Endothelial cell of umbilical vein (primary cell): ENCODE measurements around the gene PARD6G. TPM values are rescaled to one million over a fixed set of nuclear protein-coding genes. Genes with fewer than 3 reads are reported as not detected.

ENCODE experiments used
- BruUV-seq: library from RNA; stranded (reverse); fragments of 400-500 nt; replicated peaks from 2 replicates; lab custom pipeline; 2021; lab: Mats Ljungman, UMichigan
- CTCF ChIA-PET: fragments of 300-600, 350-600 bp; sonication (Branson Sonifier 250); formaldehyde crosslinking; loops from one replicate; lab custom pipeline; 2021; ENCODE audit warnings: antibody characterized with exemption, inconsistent platforms; lab: Charles Lee
- POLR2A ChIA-PET: fragments of 300-600, 350-600 bp; sonication (Branson Sonifier 250); formaldehyde crosslinking; loops from one replicate; lab custom pipeline; 2021; ENCODE audit warnings: antibody characterized with exemption, inconsistent platforms; lab: Charles Lee
- DNase-seq: peaks from one replicate; pipeline ENCODE4 v3.0.0-alpha.2; 2011; ENCODE audit warnings: low read depth, low spot score
- FAIRE-seq: peaks from 2 replicates; lab custom pipeline; 2011; peaks lifted over from hg19 to GRCh38; lab: Jason Lieb, UNC
- H2AFZ ChIP-seq: 2 replicates; pipeline ENCODE4 v1.6.0; 2012; ENCODE audit warnings: low read depth, low read length, control low read depth, inconsistent platforms
- H3K27ac ChIP-seq: 2 replicates; pipeline ENCODE4 v1.5.1; 2011; ENCODE audit warnings: low read depth, mild to moderate bottlenecking, control low read depth, low read length, moderate library complexity; ENCODE audit not compliant: insufficient read depth
- H3K27me3 ChIP-seq, 2 experiments: 2 replicates each; pipeline versions ENCODE4 v1.6.0 to v1.6.1; 2011; ENCODE audit warnings: low read length in 2 of 2, mixed read lengths in 1 of 2; ENCODE audit not compliant: control insufficient read depth in 2 of 2, insufficient read depth in 2 of 2
- H3K36me3 ChIP-seq, 2 experiments: 2 replicates in 1 of 2; 3 replicates in 1 of 2; pipeline ENCODE4 v1.5.1; 2011; ENCODE audit warnings: low read length in 2 of 2, mild to moderate bottlenecking in 1 of 2, moderate library complexity in 1 of 2; ENCODE audit not compliant: control insufficient read depth in 2 of 2, insufficient read depth in 2 of 2; ENCODE audit errors: extremely low read depth in 1 of 2
- H3K4me1 ChIP-seq: 3 replicates; pipeline ENCODE4 v1.5.1; 2011; ENCODE audit warnings: mild to moderate bottlenecking, low read length; ENCODE audit not compliant: control insufficient read depth, insufficient read depth; ENCODE audit errors: extremely low read depth
- H3K4me2 ChIP-seq: 2 replicates; pipeline ENCODE4 v1.6.1; 2011; ENCODE audit warnings: low read length, control low read depth, mixed read lengths; ENCODE audit not compliant: insufficient read depth
- H3K4me3 ChIP-seq, 3 experiments: fragments of 200-600 bp in 1 of 3; sonication (generic), shearing (Covaris generic) in 1 of 3; replicated peaks in 1 of 3; 2 replicates each; pipeline ENCODE4 v1.5.1; 2011 to 2016; ENCODE audit warnings: control low read depth in 3 of 3, low read length in 3 of 3, mild to moderate bottlenecking in 2 of 3, inconsistent platforms in 1 of 3, low read depth in 1 of 3, moderate library complexity in 1 of 3; ENCODE audit not compliant: insufficient read depth in 1 of 3
- H3K79me2 ChIP-seq: 2 replicates; pipeline ENCODE4 v1.6.0; 2012; ENCODE audit warnings: low read length, inconsistent platforms; ENCODE audit not compliant: control insufficient read depth, insufficient read depth
- H3K9ac ChIP-seq: replicated peaks from 2 replicates; pipeline ENCODE3; 2011; ENCODE audit warnings: low read length, control low read depth; ENCODE audit not compliant: insufficient read depth; ENCODE audit errors: extremely low read depth
- H3K9me1 ChIP-seq: replicated peaks from 3 replicates; pipeline ENCODE4 v1.6.0; 2011; ENCODE audit warnings: mild to moderate bottlenecking, low read length; ENCODE audit not compliant: control insufficient read depth, insufficient read depth; ENCODE audit errors: extremely low read depth
- H3K9me3 ChIP-seq: replicated peaks from 2 replicates; pipeline ENCODE4 v1.5.1; 2012; ENCODE audit warnings: low read length, inconsistent platforms; ENCODE audit not compliant: control insufficient read depth, insufficient read depth
- H4K20me1 ChIP-seq: replicated peaks from 2 replicates; pipeline ENCODE3; 2011; ENCODE audit warnings: mild to moderate bottlenecking, low read length; ENCODE audit not compliant: control insufficient read depth, insufficient read depth; ENCODE audit errors: extremely low read depth
- EZH2 ChIP-seq: IDR thresholded peaks from 2 replicates; pipeline ENCODE4 v1.6.1; 2012; ENCODE audit warnings: borderline replicate concordance, low read depth, mild to moderate bottlenecking, moderate library complexity, low read length, inconsistent platforms; ENCODE audit not compliant: severe bottlenecking
- FOS ChIP-seq: IDR thresholded peaks from 2 replicates; pipeline ENCODE4 v1.6.1; 2011; ENCODE audit warnings: mild to moderate bottlenecking, low read length, moderate library complexity, borderline replicate concordance; ENCODE audit not compliant: insufficient read depth
- GATA2 ChIP-seq: IDR thresholded peaks from 2 replicates; pipeline ENCODE4 v1.7.0; 2011; ENCODE audit warnings: low read depth, mild to moderate bottlenecking, moderate library complexity, mixed read lengths, low read length; ENCODE audit not compliant: insufficient read length, insufficient read depth
- JUN ChIP-seq: IDR thresholded peaks from 2 replicates; pipeline ENCODE4 v1.6.1; 2011; ENCODE audit warnings: borderline replicate concordance, low read depth; ENCODE audit not compliant: insufficient read length, insufficient read depth
- MYC ChIP-seq: IDR thresholded peaks from one replicate; pipeline ENCODE4 v1.6.1; 2011; ENCODE audit warnings: mild to moderate bottlenecking, low read depth, low read length
- POLR2A ChIP-seq: IDR thresholded peaks from 2 replicates; pipeline ENCODE4 v1.6.1; 2012; ENCODE audit warnings: low read depth, mild to moderate bottlenecking, control low read depth, low read length
- POLR2AphosphoS5 ChIP-seq: IDR thresholded peaks from 2 replicates; pipeline ENCODE4 v1.6.1; 2012; ENCODE audit warnings: low read depth, mild to moderate bottlenecking, control low read depth, low read length, moderate library complexity; ENCODE audit not compliant: insufficient read depth
- dilution Hi-C: fragments of 300-500 bp; cut with MboI; formaldehyde crosslinking; loops from one replicate; pipeline ENCODE4 v1.15.0; 2019; ENCODE audit warnings: low sequenced_read_pairs; ENCODE audit not compliant: extremely low pct_ligation_motif_present
- intact Hi-C: fragments of 100-400 bp; cut with micrococcal nuclease; formaldehyde crosslinking; loops from one replicate; pipeline ENCODE4 v1.10.0; 2022
- polyA plus RNA-seq, 4 experiments: library from polyadenylated mRNA; depleted of rRNA in 3 of 4; stranded (reverse) in 3 of 4; unstranded in 1 of 4; fragments of >200 nt; gene quantifications; 2 replicates each; pipeline versions ENCODE4 v1.2.1 to v1.2.3, GENCODE V29; 2011 to 2012; ENCODE audit warnings: missing spikeins in 1 of 4
- total RNA-seq: library from RNA; stranded (reverse); gene quantifications from 2 replicates; pipeline ENCODE4 v1.2.3, GENCODE V29; 2021
- TF ChIP-seq, protein P1 (sequence below), 2 donors: IDR thresholded peaks; 1 replicate in 1 of 2; 2 replicates in 1 of 2; pipeline ENCODE4 v1.5.1; 2011; ENCODE audit warnings: low read length in 2 of 2, mild to moderate bottlenecking in 2 of 2, moderate library complexity in 2 of 2, control low read depth in 1 of 2, inconsistent platforms in 1 of 2, low read depth in 1 of 2; ENCODE audit not compliant: insufficient read depth in 1 of 2; ENCODE audit errors: extremely low read depth in 1 of 2
- TF ChIP-seq, protein P2 (sequence below): IDR thresholded peaks from 2 replicates; pipeline ENCODE4 v1.6.1; 2011; ENCODE audit not compliant: insufficient read depth, insufficient read length

Gene PARD6G
- total and polyA plus RNA-seq, 2 donors (not counting 3 experiments of a cell fraction or from before 2014, with no cell fraction given), result 1.2 to 1.8 TPM

DNA sequence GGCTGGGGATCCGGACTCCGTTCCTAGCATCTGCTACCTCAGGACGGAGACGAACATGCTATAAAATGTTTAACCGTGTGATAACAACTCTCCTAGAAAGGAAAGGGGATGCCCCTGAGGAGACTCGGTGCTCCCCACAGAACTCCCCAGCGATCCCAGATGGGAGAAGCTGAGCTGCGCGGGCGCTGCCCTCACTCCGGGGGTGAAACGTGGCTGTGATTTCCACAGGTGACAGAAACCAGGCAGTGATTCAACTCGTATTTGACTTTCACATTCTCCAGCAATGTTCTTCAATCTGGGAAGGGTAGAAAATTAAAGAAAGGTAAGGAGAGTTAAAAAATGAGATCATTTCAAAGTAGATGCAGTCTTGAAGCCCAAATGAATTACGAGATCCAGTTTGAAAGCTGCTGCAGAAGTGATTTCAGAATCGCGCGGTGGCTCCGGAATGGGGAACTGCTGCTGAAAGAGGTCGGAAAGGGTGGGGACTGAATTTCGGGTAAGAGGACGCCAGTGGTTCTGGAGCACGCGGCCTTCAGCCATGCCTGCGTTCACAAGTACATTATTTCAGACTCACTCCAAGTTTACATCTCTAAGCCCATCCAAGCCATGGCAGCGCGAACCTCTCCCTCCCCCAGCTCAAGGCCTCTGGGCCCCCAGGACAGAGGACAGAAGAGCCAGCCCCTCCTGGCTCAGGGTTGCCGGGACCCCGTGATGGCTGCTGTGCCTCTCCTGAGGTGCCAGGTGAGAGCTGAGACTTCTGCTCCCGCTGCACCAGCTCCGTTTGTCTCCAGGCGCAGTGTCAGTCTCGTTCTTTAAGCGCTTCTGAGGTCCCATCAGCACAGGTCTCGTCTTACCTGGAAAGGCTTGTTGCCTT, 98.8 kb downstream of the PARD6G start:
- no peaks in the 10 kb centered on the region for H3K79me2 ChIP-seq
- H3K27ac ChIP-seq, result no peak overlapping the region
- ChIA-PET CTCF (interaction anchor here (1.1 to 5.5 kb wide), 2 partner anchors 10 to 108 kb away, joined by 3 to 53 read pairs; no protein-coding TSS in a partner anchor), POLR2A (no interaction called here)
- H3K27me3 ChIP-seq, result no peaks in the 10 kb centered on the region
- peak overlapping the region; percentile 93 for H2AFZ ChIP-seq
- intact Hi-C loops, result loop anchor here (5.0 kb wide), 1 partner anchor 36 kb away; no protein-coding TSS in a partner anchor
- peak overlapping the region; percentile 93 for H3K4me2 ChIP-seq
- no peaks in the 10 kb centered on the region for H3K36me3 ChIP-seq
- peaks cover 8% of the 10 kb centered on the region for H3K4me1 ChIP-seq
- peak overlapping the region; percentile 5 for H3K9ac ChIP-seq
- H4K20me1 ChIP-seq, result no peaks in the 10 kb centered on the region
- dilution Hi-C loops, result no loop called here
- no peaks in the 10 kb centered on the region for H3K9me3 ChIP-seq
- BruUV-seq, result no TSS peak
- no peak for FAIRE-seq
- peak overlapping the region; percentile 59 to 79 (median 69) for H3K4me3 ChIP-seq
- H3K9me1 ChIP-seq, result no peaks in the 10 kb centered on the region
- no peak for TF ChIP-seq GATA2
- TF ChIP-seq JUN, result no peak
- TF ChIP-seq FOS, result no peak
- TF ChIP-seq MYC, result no peak
- TF ChIP-seq, protein P1, sequence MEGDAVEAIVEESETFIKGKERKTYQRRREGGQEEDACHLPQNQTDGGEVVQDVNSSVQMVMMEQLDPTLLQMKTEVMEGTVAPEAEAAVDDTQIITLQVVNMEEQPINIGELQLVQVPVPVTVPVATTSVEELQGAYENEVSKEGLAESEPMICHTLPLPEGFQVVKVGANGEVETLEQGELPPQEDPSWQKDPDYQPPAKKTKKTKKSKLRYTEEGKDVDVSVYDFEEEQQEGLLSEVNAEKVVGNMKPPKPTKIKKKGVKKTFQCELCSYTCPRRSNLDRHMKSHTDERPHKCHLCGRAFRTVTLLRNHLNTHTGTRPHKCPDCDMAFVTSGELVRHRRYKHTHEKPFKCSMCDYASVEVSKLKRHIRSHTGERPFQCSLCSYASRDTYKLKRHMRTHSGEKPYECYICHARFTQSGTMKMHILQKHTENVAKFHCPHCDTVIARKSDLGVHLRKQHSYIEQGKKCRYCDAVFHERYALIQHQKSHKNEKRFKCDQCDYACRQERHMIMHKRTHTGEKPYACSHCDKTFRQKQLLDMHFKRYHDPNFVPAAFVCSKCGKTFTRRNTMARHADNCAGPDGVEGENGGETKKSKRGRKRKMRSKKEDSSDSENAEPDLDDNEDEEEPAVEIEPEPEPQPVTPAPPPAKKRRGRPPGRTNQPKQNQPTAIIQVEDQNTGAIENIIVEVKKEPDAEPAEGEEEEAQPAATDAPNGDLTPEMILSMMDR (IDR thresholded peaks at IDR 0.05; ENCODE audit: extremely low read depth in 1 of 2, insufficient read depth in 1 of 2, low read depth in 1 of 2, low read length in 2 of 2), result no peak
- no peak for TF ChIP-seq EZH2
- TF ChIP-seq, protein P2, sequence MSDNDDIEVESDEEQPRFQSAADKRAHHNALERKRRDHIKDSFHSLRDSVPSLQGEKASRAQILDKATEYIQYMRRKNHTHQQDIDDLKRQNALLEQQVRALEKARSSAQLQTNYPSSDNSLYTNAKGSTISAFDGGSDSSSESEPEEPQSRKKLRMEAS, result no peak
- no peak for TF ChIP-seq POLR2AphosphoS5
- no peak for TF ChIP-seq POLR2A
- DNase-seq, result no peak
